ENCODE data around the gene ERP29.

DNA sequence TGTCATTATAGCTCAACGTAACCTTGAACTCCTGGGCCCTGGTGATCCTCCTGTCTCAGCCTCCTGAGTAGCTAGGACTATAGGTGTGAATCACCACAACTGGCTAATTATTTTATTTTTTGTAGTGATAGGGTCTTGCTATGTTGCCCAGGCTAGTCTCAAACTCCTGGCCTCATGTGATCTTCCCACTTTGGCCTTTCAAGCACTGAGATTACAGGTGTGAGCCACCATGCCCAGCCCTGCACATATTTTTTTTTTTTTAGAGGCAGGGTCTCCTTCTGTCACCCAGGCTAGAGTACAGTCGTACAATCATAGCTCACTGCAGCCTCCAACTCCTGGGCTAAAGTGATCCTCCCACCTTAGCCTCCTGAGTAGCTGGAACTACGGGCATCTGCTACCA lies 9.2 kb upstream of the ERP29 start:
- no peak for TF ChIP-seq POLR2A (IDR thresholded peaks at IDR 0.05)
- TF ChIP-seq, protein P1, sequence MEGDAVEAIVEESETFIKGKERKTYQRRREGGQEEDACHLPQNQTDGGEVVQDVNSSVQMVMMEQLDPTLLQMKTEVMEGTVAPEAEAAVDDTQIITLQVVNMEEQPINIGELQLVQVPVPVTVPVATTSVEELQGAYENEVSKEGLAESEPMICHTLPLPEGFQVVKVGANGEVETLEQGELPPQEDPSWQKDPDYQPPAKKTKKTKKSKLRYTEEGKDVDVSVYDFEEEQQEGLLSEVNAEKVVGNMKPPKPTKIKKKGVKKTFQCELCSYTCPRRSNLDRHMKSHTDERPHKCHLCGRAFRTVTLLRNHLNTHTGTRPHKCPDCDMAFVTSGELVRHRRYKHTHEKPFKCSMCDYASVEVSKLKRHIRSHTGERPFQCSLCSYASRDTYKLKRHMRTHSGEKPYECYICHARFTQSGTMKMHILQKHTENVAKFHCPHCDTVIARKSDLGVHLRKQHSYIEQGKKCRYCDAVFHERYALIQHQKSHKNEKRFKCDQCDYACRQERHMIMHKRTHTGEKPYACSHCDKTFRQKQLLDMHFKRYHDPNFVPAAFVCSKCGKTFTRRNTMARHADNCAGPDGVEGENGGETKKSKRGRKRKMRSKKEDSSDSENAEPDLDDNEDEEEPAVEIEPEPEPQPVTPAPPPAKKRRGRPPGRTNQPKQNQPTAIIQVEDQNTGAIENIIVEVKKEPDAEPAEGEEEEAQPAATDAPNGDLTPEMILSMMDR (IDR thresholded peaks at IDR 0.05) = no peak
